ENCODE results near the gene SCRT2.

The SCRT2 gene

GRCh38 chr20:617934-618690 is 57.5 kb downstream of the SCRT2 start:
- H3K27me3 ChIP-seq (ENCODE audit: control insufficient read depth, low read length), result peaks cover 45% of the 10 kb centered on the region
- H3K4me2 ChIP-seq (ENCODE audit: low read length), result no peak overlapping the region
- TF ChIP-seq, protein P1, sequence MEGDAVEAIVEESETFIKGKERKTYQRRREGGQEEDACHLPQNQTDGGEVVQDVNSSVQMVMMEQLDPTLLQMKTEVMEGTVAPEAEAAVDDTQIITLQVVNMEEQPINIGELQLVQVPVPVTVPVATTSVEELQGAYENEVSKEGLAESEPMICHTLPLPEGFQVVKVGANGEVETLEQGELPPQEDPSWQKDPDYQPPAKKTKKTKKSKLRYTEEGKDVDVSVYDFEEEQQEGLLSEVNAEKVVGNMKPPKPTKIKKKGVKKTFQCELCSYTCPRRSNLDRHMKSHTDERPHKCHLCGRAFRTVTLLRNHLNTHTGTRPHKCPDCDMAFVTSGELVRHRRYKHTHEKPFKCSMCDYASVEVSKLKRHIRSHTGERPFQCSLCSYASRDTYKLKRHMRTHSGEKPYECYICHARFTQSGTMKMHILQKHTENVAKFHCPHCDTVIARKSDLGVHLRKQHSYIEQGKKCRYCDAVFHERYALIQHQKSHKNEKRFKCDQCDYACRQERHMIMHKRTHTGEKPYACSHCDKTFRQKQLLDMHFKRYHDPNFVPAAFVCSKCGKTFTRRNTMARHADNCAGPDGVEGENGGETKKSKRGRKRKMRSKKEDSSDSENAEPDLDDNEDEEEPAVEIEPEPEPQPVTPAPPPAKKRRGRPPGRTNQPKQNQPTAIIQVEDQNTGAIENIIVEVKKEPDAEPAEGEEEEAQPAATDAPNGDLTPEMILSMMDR (IDR thresholded peaks at IDR 0.05; ENCODE audit: low read depth, low read length, poor library complexity, severe bottlenecking), result no peak
- no peak for TF ChIP-seq EZH2phosphoT487 (IDR thresholded peaks at IDR 0.05; ENCODE audit: borderline replicate concordance, low read length)
- H4K20me1 ChIP-seq (ENCODE audit: control insufficient read depth, insufficient read depth, low read depth, low read length), result no peaks in the 10 kb centered on the region
- no peaks in the 10 kb centered on the region for H3K36me3 ChIP-seq (ENCODE audit: control insufficient read depth, low read length)
- H3K79me2 ChIP-seq (ENCODE audit: control insufficient read depth, low read length), result no peaks in the 10 kb centered on the region
- no peaks in the 10 kb centered on the region for H3K9me3 ChIP-seq (ENCODE audit: control insufficient read depth, insufficient read depth, low read length)
- no peak overlapping the region for H3K4me3 ChIP-seq (ENCODE audit: low read length)
- no peaks in the 10 kb centered on the region for H3F3A ChIP-seq (ENCODE audit: control insufficient read depth, insufficient read depth)
- H3K27ac ChIP-seq (ENCODE audit: low read depth, low read length), result no peak overlapping the region
- no peaks in the 10 kb centered on the region for H3K9me2 ChIP-seq (replicated peaks; ENCODE audit: control insufficient read depth, low read length)
- no peaks in the 10 kb centered on the region for H3K4me1 ChIP-seq (ENCODE audit: control insufficient read depth, low read length)

DNA sequence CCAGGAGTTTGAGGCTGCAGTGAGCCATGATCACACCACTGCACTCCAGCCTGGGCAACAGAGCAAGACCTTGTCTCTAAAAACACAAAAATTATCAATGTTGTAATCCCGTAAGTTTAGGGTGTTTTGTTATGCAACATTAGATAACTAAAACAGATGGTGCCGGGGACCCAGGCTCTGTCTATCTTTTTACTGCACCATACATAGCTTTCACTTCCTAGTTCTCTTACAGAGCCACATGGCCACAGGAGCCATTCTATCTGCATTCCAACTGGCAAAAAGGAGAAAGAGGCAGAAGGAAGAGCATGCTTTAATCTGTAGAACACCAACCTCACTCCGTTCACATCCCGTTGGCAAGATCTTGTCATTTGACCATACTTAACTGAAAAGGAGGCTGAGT is 60.1 kb downstream of the SCRT2 start:
- H4K20me1 ChIP-seq (ENCODE audit: control insufficient read depth, insufficient read depth, low read depth, low read length), result no peaks in the 10 kb centered on the region
- H3K9me2 ChIP-seq (replicated peaks; ENCODE audit: control insufficient read depth, low read length), result no peaks in the 10 kb centered on the region
- H3F3A ChIP-seq (ENCODE audit: control insufficient read depth, insufficient read depth), result no peaks in the 10 kb centered on the region
- no peak overlapping the region for H3K4me2 ChIP-seq (ENCODE audit: low read length)
- H3K79me2 ChIP-seq (ENCODE audit: control insufficient read depth, low read length), result no peaks in the 10 kb centered on the region
- no peaks in the 10 kb centered on the region for H3K4me1 ChIP-seq (ENCODE audit: control insufficient read depth, low read length)
- H3K27ac ChIP-seq (ENCODE audit: low read depth, low read length), result no peak overlapping the region
- peaks cover 52% of the 10 kb centered on the region for H3K27me3 ChIP-seq (ENCODE audit: control insufficient read depth, low read length)
- no peaks in the 10 kb centered on the region for H3K36me3 ChIP-seq (ENCODE audit: control insufficient read depth, low read length)
- H3K9me3 ChIP-seq (ENCODE audit: control insufficient read depth, insufficient read depth, low read length), result no peaks in the 10 kb centered on the region
- no peak for TF ChIP-seq EZH2phosphoT487 (IDR thresholded peaks at IDR 0.05; ENCODE audit: borderline replicate concordance, low read length)
- TF ChIP-seq, protein P1 (IDR thresholded peaks at IDR 0.05; ENCODE audit: low read depth, low read length, poor library complexity, severe bottlenecking), result no peak
- H3K4me3 ChIP-seq (ENCODE audit: low read length), result no peak overlapping the region

DNA sequence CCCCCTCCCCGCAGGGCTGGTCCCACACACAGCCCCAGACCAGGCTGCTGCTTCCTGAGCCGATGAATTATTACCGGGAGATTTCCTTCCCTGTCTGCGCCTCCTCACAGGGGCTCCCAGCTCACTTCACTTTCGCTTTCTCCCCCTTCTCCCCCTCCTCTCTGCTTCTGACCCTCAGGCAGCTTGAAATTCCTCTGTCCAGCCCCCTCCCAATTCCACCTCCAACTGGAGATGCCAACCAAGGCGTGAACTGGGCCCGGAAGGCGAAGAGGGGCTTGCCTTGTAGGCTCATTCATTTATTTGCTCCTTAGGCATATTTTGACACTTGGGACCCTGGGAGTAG is 63.8 kb downstream of the SCRT2 start:
- Histone ChIP-seq H3K79me2 (ENCODE audit: control insufficient read depth, low read length) (no peaks in the 10 kb centered on the region), H3K4me2 (ENCODE audit: low read length) (no peak overlapping the region)

More for the DNA sequence above, 63.8 kb downstream of the SCRT2 start:
- TF ChIP-seq EZH2phosphoT487 (IDR thresholded peaks at IDR 0.05; ENCODE audit: borderline replicate concordance, low read length), result no peak
- H4K20me1 ChIP-seq (ENCODE audit: control insufficient read depth, insufficient read depth, low read depth, low read length), result no peaks in the 10 kb centered on the region
- no peaks in the 10 kb centered on the region for H3F3A ChIP-seq (ENCODE audit: control insufficient read depth, insufficient read depth)
- H3K4me1 ChIP-seq (ENCODE audit: control insufficient read depth, low read length), result no peaks in the 10 kb centered on the region
- H3K4me3 ChIP-seq (ENCODE audit: low read length), result no peak overlapping the region
- H3K27me3 ChIP-seq (ENCODE audit: control insufficient read depth, low read length), result peaks cover 42% of the 10 kb centered on the region
- no peaks in the 10 kb centered on the region for H3K9me2 ChIP-seq (replicated peaks; ENCODE audit: control insufficient read depth, low read length)
- no peaks in the 10 kb centered on the region for H3K36me3 ChIP-seq (ENCODE audit: control insufficient read depth, low read length)
- H3K27ac ChIP-seq (ENCODE audit: low read depth, low read length), result no peak overlapping the region
- H3K9me3 ChIP-seq (ENCODE audit: control insufficient read depth, insufficient read depth, low read length), result no peaks in the 10 kb centered on the region
